Stimulated activated CD4-positive, alpha-beta T cell treated with anti-CD3 and anti-CD28 coated beads, Interleukin-1b, Interleukin-23, amount 100 ng/mL, for 1 hour (primary cell): ENCODE measurements around the gene OR2T2.
"Not testable (repeated sequence)": the region's sequence is repeated elsewhere in the genome, so short reads cannot be mapped to it uniquely, and the experiment has no call there.

Experiments used
- DNase-seq, 2 donors: peaks; one replicate each; pipeline ENCODE4 v3.0.0-alpha.2; 2020; ENCODE audit warnings: low read depth in 2 of 2

Gene OR2T2

GRCh38 chr1:248445399-248445798, at the start of gene OR2T2:
OR2T2 (plus strand) TSS chr1:248445637; CDS start chr1:248452798, 7,161 bp downstream.
- DNase-seq: not testable (repeated sequence)

- DNase-seq: no peak
These were observed 42.7 kb upstream of the OR2T2 start, which contains the start of gene OR2T1 for GRCh38 chr1:248402748-248403147. OR2T1 (plus strand) TSS chr1:248403048; CDS start chr1:248406148, 3,100 bp downstream.

GRCh38 chr1:248404024-248404423, 41.4 kb upstream of the OR2T2 start:
- no peak for DNase-seq

GRCh38 chr1:248406721-248407692, 38.4 kb upstream of the OR2T2 start:
- no peak for DNase-seq

- DNase-seq: no peak
These were observed 29.2 kb upstream of the OR2T2 start for GRCh38 chr1:248416226-248416625.

- DNase-seq: no peak
These were observed 27.6 kb upstream of the OR2T2 start for GRCh38 chr1:248417854-248418253.

GRCh38 chr1:248421384-248421783, 24.1 kb upstream of the OR2T2 start:
- no peak for DNase-seq

- not testable (repeated sequence) for DNase-seq
These were observed 17.8 kb upstream of the OR2T2 start for GRCh38 chr1:248427526-248428191.

GRCh38 chr1:248428192-248428533, 17.3 kb upstream of the OR2T2 start:
- not testable (repeated sequence) for DNase-seq

- not testable (repeated sequence) for DNase-seq
These were observed 13.8 kb upstream of the OR2T2 start for GRCh38 chr1:248431683-248432082.

- not testable (repeated sequence) for DNase-seq
These were observed 13.2 kb upstream of the OR2T2 start for GRCh38 chr1:248432201-248432600.

GRCh38 chr1:248433811-248434415, 11.5 kb upstream of the OR2T2 start:
- DNase-seq: not testable (repeated sequence)

- not testable (repeated sequence) for DNase-seq
These were observed 10.5 kb upstream of the OR2T2 start for GRCh38 chr1:248434913-248435312.

- DNase-seq: not testable (repeated sequence)
These were observed 9.1 kb upstream of the OR2T2 start for GRCh38 chr1:248436303-248436702.

- not testable (repeated sequence) for DNase-seq
These were observed 6.8 kb upstream of the OR2T2 start for GRCh38 chr1:248438668-248439067.

GRCh38 chr1:248439283-248439682, 6.2 kb upstream of the OR2T2 start:
- not testable (repeated sequence) for DNase-seq

- DNase-seq: not testable (repeated sequence)
These were observed 2.7 kb upstream of the OR2T2 start for GRCh38 chr1:248442500-248443277.

- DNase-seq: not testable (repeated sequence)
These were observed 834 bp upstream of the OR2T2 start for GRCh38 chr1:248444603-248445002.

- not testable (repeated sequence) for DNase-seq
These were observed 3.1 kb downstream of the OR2T2 start for GRCh38 chr1:248448409-248449074.

- DNase-seq: not testable (repeated sequence)
These were observed 4.5 kb downstream of the OR2T2 start for GRCh38 chr1:248449821-248450465.
